ENCODE results near the gene DNAH9. TPM values are rescaled to one million over a fixed set of nuclear protein-coding genes. Genes with fewer than 3 reads are reported as not detected.

The DNAH9 gene
- total RNA-seq, 1 experiment from 2014 or later = not detected

GRCh38 chr17:11744696-11745095 is 146.4 kb downstream of the DNAH9 start:
- H3K9me3 Mint-ChIP-seq (ENCODE audit: unreplicated experiment) = peaks cover 9% of the 10 kb centered on the region
- H3K27me3 Mint-ChIP-seq (ENCODE audit: insufficient read depth, unreplicated experiment) = peaks cover 4% of the 10 kb centered on the region
- Histone ChIP-seq H3K27me3 (replicated peaks; ENCODE audit: control insufficient read depth, insufficient read depth, low read length) (no peaks in the 10 kb centered on the region), H3K36me3 (ENCODE audit: control insufficient read depth, insufficient read depth, low read length) (no peaks in the 10 kb centered on the region), H3K4me1 (no peaks in the 10 kb centered on the region), H3K9me3 (no peaks in the 10 kb centered on the region), H3K4me3 (ENCODE audit: low read depth, low read length) (no peak overlapping the region)
- no peak for TF ChIP-seq CTCF (IDR thresholded peaks at IDR 0.05; ENCODE audit: insufficient read depth in 1 of 2, low read depth in 1 of 2, low read length in 1 of 2, severe bottlenecking in 1 of 2, unreplicated experiment in 1 of 2)
- POLR2A ChIA-PET = no interaction called here
- no peaks in the 10 kb centered on the region for H3K36me3 Mint-ChIP-seq (ENCODE audit: insufficient read depth, unreplicated experiment)
- no TSS peak for BruUV-seq (replicated peaks)
- no peaks in the 10 kb centered on the region for H3K4me1 Mint-ChIP-seq (ENCODE audit: low read depth, unreplicated experiment)
- H3K27ac Mint-ChIP-seq (ENCODE audit: unreplicated experiment) = no peak overlapping the region
- intact Hi-C loops (cut with micrococcal nuclease; ENCODE audit: unreplicated experiment) = no loop called here
- CTCF ChIA-PET = no interaction called here
- no peak overlapping the region for H3K4me3 Mint-ChIP-seq (ENCODE audit: unreplicated experiment)
- DNase-seq = no peak

- Mint-ChIP-seq H3K36me3 (ENCODE audit: insufficient read depth, unreplicated experiment) (no peaks in the 10 kb centered on the region), H3K4me3 (ENCODE audit: unreplicated experiment) (no peak overlapping the region), H3K4me1 (ENCODE audit: low read depth, unreplicated experiment) (no peaks in the 10 kb centered on the region), H3K27ac (ENCODE audit: unreplicated experiment) (no peak overlapping the region), H3K9me3 (ENCODE audit: unreplicated experiment) (peaks cover 9% of the 10 kb centered on the region), H3K27me3 (ENCODE audit: insufficient read depth, unreplicated experiment) (peaks cover 4% of the 10 kb centered on the region)
- H3K4me1 ChIP-seq = no peaks in the 10 kb centered on the region
- H3K36me3 ChIP-seq (ENCODE audit: control insufficient read depth, insufficient read depth, low read length) = no peaks in the 10 kb centered on the region
- DNase-seq = no peak
- H3K4me3 ChIP-seq (ENCODE audit: low read depth, low read length) = no peak overlapping the region
- TF ChIP-seq CTCF (IDR thresholded peaks at IDR 0.05; ENCODE audit: insufficient read depth in 1 of 2, low read depth in 1 of 2, low read length in 1 of 2, severe bottlenecking in 1 of 2, unreplicated experiment in 1 of 2) = no peak
- POLR2A ChIA-PET = no interaction called here
- no peaks in the 10 kb centered on the region for H3K27me3 ChIP-seq (replicated peaks; ENCODE audit: control insufficient read depth, insufficient read depth, low read length)
- intact Hi-C loops (cut with micrococcal nuclease; ENCODE audit: unreplicated experiment) = no loop called here
- CTCF ChIA-PET = no interaction called here
- H3K9me3 ChIP-seq = no peaks in the 10 kb centered on the region
- BruUV-seq (replicated peaks) = no TSS peak
These were observed 149.2 kb downstream of the DNAH9 start for GRCh38 chr17:11747441-11747840.

- H3K4me1 ChIP-seq = no peaks in the 10 kb centered on the region
- no peaks in the 10 kb centered on the region for H3K9me3 Mint-ChIP-seq (ENCODE audit: unreplicated experiment)
- no peaks in the 10 kb centered on the region for H3K36me3 ChIP-seq (ENCODE audit: control insufficient read depth, insufficient read depth, low read length)
- no peak overlapping the region for H3K27ac Mint-ChIP-seq (ENCODE audit: unreplicated experiment)
- H3K4me3 Mint-ChIP-seq (ENCODE audit: unreplicated experiment) = no peak overlapping the region
- CTCF ChIA-PET = no interaction called here
- H3K36me3 Mint-ChIP-seq (ENCODE audit: insufficient read depth, unreplicated experiment) = no peaks in the 10 kb centered on the region
- H3K9me3 ChIP-seq = no peaks in the 10 kb centered on the region
- H3K4me3 ChIP-seq (ENCODE audit: low read depth, low read length) = no peak overlapping the region
- POLR2A ChIA-PET = no interaction called here
- no peaks in the 10 kb centered on the region for H3K27me3 Mint-ChIP-seq (ENCODE audit: insufficient read depth, unreplicated experiment)
- no peaks in the 10 kb centered on the region for H3K4me1 Mint-ChIP-seq (ENCODE audit: low read depth, unreplicated experiment)
- no peak for DNase-seq
- H3K27me3 ChIP-seq (replicated peaks; ENCODE audit: control insufficient read depth, insufficient read depth, low read length) = no peaks in the 10 kb centered on the region
- no peak for TF ChIP-seq CTCF (IDR thresholded peaks at IDR 0.05; ENCODE audit: insufficient read depth in 1 of 2, low read depth in 1 of 2, low read length in 1 of 2, severe bottlenecking in 1 of 2, unreplicated experiment in 1 of 2)
- no TSS peak for BruUV-seq (replicated peaks)
- intact Hi-C loops (cut with micrococcal nuclease; ENCODE audit: unreplicated experiment) = no loop called here
These were observed 159.5 kb downstream of the DNAH9 start for GRCh38 chr17:11757815-11758214.
